ENCODE results near the gene CNIH3.

CNIH3 gene

DNA sequence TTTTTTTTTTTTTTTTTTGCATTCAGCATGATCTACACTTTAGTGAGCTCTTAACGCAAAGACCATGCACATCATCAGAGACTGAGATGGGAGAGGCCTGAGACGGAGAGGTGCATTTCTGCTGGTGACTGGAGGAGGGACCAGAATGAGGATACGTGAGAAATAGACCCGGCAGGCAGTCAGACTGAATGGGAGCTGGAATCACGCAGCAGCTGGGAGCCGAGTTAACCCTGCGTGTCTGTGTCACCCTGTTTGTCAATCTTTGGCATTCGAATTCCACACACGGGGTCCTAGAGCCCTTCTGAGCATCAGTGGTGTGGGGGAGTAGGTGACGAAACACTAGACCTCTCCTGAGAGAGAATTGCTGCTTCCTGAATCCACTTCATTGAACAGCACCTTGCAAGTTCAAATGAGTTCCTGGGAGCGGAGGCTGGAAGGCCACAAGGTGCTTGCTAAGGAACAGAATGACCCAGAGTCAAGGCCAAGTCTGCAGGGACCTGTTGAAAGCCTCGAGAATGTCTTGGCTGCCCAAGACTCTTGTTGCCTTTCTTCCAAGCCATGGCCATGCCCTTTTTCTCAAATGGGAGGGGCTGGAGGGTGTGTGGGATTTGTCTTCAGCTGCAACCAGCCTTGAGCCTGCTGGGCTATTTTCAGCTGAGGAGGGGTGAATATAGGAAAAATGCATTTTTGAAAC, 123.3 kb downstream of the CNIH3 start:
- no peak for DNase-seq
- Mint-ChIP-seq H3K27me3 (no peaks in the 10 kb centered on the region), H3K9me3 (no peaks in the 10 kb centered on the region), H3K27ac (no peak overlapping the region), H3K36me3 (ENCODE audit: low read depth) (no peaks in the 10 kb centered on the region), H3K4me3 (no peak overlapping the region), H3K4me1 (ENCODE audit: low read depth) (peaks cover 9% of the 10 kb centered on the region)

DNA sequence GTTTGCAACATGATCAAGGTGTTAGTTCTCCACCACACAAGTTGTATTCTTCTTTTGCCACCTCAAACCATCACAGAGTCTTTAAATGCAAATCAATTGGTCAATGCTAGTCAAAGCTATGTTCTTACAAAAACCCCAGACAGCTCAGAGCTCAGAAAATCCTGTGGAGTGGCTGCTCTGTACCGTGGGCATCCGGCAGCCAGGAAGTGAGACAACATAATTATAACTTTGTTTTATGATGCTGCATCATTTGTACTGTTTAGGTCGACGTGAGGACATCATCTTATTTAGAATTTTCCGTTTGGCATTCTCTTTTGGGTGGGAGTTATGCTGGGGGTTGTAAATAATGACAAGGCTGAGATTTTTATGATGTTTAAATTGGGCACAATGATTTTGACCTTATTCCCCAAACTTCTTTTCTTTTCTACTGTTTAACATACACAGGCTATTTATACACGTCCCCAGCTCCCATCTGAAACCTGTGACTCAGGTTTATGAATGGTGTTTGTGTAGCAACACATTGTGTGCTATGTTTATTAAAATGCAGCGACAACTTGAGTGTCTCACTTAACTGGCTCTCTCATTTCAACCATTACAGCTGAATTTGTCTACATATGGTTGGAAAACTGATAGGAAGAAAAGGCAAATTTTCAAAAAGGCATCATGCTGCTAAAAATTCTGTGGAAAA, 124.0 kb downstream of the CNIH3 start:
- no peaks in the 10 kb centered on the region for H3K9me3 Mint-ChIP-seq
- H3K36me3 Mint-ChIP-seq (ENCODE audit: low read depth), result no peaks in the 10 kb centered on the region
- no peak overlapping the region for H3K4me3 Mint-ChIP-seq
- no peak overlapping the region for H3K27ac Mint-ChIP-seq
- H3K4me1 Mint-ChIP-seq (ENCODE audit: low read depth), result peaks cover 4% of the 10 kb centered on the region
- no peaks in the 10 kb centered on the region for H3K27me3 Mint-ChIP-seq
- DNase-seq, result no peak

DNA sequence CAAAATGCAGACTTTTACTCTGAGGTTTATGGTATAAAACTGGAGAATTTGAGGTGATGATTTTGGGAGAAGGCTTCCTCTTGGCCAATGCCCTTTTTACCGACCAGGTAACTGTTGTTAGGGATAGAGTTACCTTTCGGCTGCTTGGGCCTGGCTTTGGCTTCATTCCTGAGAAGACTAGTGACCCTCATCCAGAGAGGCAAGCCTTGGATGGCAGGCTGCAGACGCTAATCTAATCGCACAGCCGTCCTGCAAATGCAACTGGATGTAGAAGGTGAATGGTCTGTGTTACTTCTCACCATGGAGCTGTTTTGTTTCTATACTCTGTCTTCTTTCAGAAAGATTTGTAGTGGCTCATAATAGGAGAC, 124.6 kb downstream of the CNIH3 start:
- Mint-ChIP-seq H3K9me3 (no peaks in the 10 kb centered on the region), H3K27ac (no peak overlapping the region)
- no peak for DNase-seq

DNA sequence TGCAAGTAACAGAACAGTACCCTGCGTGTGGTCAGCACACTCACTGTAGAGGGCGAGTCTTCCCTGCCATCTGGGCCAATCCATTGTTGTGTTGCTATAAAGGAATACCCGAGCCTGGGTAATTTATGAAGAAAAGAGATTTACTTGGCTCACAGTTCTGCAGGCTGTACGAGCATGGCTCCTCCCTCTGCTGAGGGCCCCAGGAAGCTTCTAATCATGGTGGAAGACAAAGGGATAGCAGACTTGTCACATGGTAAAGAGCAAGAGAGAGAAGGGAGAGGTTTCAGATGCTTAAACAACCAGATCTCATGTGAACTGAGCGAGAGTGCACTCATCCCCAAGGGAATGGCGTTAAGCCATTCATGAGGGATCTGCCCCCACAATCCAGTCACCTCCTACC, 126.2 kb downstream of the CNIH3 start:
- H3K27ac Mint-ChIP-seq, result no peak overlapping the region
- H3K4me1 Mint-ChIP-seq (ENCODE audit: low read depth), result peaks cover 19% of the 10 kb centered on the region
- H3K9me3 Mint-ChIP-seq, result no peaks in the 10 kb centered on the region
- DNase-seq, result no peak
- no peaks in the 10 kb centered on the region for H3K36me3 Mint-ChIP-seq (ENCODE audit: low read depth)
- H3K27me3 Mint-ChIP-seq, result no peaks in the 10 kb centered on the region
- no peak overlapping the region for H3K4me3 Mint-ChIP-seq

More for the DNA sequence above, 124.6 kb downstream of the CNIH3 start:
- Mint-ChIP-seq H3K36me3 (ENCODE audit: low read depth) (no peaks in the 10 kb centered on the region), H3K4me1 (ENCODE audit: low read depth) (peaks cover 7% of the 10 kb centered on the region), H3K4me3 (no peak overlapping the region), H3K27me3 (no peaks in the 10 kb centered on the region)

DNA sequence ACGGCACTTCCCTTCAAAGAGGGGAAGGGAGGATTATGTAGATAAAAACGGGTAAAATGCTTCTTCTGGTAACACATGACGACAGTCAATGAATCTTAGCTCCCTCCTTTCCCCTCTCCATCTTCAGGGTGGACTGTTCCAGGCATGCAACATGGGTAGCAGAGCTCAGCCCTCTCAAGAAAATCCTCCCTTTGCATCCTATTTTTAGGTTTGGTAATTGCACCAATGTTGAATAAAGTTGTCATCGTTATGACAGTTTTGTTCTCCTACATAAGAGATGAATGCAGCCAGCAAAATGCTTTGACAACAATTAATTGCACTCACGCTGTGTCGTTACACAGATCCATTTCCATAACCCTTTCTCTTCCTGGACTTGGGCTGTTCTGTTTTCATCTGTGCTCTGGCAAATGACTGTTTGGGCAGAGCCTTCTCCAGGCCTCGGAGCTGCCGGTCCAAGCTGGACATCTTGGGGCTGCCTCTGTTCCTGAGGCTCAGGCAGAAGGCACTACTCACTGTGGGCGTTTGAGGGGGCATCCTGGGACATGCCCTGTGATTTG, 127.6 kb downstream of the CNIH3 start:
- Mint-ChIP-seq H3K36me3 (ENCODE audit: low read depth) (no peaks in the 10 kb centered on the region), H3K27me3 (no peaks in the 10 kb centered on the region), H3K4me1 (ENCODE audit: low read depth) (peaks cover 21% of the 10 kb centered on the region), H3K4me3 (no peak overlapping the region), H3K27ac (no peak overlapping the region), H3K9me3 (no peaks in the 10 kb centered on the region)
- no peak for DNase-seq

DNA sequence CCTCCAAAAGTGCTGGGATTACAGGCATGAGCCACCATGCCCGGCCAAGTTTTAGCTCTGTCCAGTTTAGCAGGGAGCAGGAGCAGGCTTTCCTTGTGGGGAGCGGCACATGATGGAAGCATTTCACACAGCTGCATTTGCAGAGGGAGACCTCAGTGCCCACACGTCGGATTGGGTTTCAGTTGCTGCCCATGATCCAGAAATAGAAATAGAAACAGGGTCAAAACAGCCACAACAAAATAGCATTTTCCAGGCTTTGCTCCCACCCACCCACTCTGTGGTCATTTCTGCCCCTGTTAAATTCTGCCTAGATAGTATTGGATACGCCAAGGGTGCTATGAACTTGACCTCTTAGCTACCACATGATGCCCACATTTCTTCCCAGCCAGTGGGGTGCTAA, 128.4 kb downstream of the CNIH3 start:
- no peak overlapping the region for H3K27ac Mint-ChIP-seq
- no peaks in the 10 kb centered on the region for H3K9me3 Mint-ChIP-seq
- H3K4me1 Mint-ChIP-seq (ENCODE audit: low read depth), result peaks cover 21% of the 10 kb centered on the region
- no peaks in the 10 kb centered on the region for H3K36me3 Mint-ChIP-seq (ENCODE audit: low read depth)
- DNase-seq, result no peak
- no peaks in the 10 kb centered on the region for H3K27me3 Mint-ChIP-seq
- no peak overlapping the region for H3K4me3 Mint-ChIP-seq

DNA sequence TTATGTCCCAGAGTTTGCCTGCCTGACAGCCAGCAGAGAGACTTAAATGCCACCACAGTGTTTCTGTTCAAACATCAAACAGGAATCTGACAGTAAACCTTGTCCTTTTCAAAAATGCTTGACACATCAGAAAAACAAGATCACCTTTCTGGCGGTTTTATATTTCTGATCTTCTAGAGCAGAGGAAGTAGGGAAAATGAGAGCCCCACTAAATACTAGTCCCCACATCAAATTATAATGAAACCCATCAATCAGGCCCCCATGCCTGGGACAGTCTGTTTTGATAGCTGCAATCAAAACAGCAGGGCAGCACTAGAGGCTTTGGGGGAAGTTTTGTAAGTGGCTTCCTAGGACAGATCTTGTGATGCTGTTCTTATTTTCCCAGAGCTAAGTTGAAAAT, 129.3 kb downstream of the CNIH3 start:
- no peak overlapping the region for H3K4me3 Mint-ChIP-seq
- H3K9me3 Mint-ChIP-seq, result no peaks in the 10 kb centered on the region
- H3K4me1 Mint-ChIP-seq (ENCODE audit: low read depth), result peaks cover 22% of the 10 kb centered on the region
- H3K27me3 Mint-ChIP-seq, result peaks cover 2% of the 10 kb centered on the region
- no peak for DNase-seq
- no peak overlapping the region for H3K27ac Mint-ChIP-seq
- H3K36me3 Mint-ChIP-seq (ENCODE audit: low read depth), result no peaks in the 10 kb centered on the region

DNA sequence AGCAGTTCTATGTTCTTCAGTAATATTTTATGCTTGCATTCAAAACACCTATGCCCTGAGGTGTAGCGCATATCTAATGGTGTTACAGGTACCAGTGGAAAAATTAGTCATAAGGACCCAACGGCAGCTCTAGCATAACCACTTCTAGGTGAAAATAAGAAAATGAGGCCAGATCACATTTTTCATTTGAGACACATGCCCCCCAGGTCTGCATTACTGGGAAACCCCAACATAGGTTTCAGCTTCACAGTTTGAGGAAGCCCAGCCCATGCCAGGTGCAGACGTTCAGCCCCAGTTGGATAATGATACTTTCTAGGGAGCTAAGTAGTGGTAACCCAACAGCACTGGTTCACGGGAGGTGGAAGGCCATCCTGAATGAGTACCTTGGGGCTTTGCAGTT, 129.8 kb downstream of the CNIH3 start:
- Mint-ChIP-seq H3K27me3 (peaks cover 4% of the 10 kb centered on the region), H3K27ac (no peak overlapping the region), H3K4me1 (ENCODE audit: low read depth) (peaks cover 23% of the 10 kb centered on the region), H3K36me3 (ENCODE audit: low read depth) (no peaks in the 10 kb centered on the region), H3K9me3 (no peaks in the 10 kb centered on the region), H3K4me3 (no peak overlapping the region)
- DNase-seq, result no peak

DNA sequence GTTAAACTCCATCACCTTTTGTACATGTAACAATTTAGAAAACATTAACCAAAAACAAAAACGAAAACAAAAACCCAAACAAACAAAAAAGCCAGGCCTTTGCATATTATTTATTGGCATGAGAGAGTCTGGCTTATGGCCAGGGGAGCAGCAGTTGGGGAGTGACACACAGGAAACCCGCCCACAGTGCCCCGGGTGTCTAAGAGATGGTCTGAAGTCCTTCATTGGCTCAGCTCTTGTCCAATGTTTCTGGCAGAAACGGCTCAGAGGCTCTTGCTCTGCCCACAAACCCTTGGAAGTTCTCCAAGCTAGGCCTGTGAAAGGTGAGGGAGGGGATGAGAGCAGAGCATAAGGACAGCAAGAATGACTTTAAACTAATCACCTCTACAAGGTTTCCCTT, 131.5 kb downstream of the CNIH3 start:
- H3K27ac Mint-ChIP-seq, result no peak overlapping the region

DNA sequence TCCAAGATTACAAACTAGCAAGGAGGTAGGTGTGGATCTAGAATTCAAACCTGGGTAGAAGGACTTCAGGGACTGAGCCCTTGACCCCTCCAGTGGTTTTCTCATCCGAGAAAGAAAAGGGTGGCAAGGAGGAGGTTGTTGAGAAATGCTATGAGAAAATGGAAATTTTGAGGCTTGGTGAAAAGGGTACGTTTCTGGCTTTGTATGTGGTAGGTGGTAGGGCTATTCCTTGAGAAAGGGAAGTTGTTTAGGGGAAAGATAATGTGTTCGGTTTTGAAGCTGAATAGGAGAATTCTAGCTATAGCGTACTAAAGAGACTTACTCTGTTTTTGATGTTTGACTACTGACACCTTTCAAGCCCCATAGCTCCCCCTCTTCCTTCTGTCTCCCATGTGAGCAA, 133.8 kb downstream of the CNIH3 start:
- no peak for DNase-seq
- Mint-ChIP-seq H3K4me3 (no peak overlapping the region), H3K36me3 (ENCODE audit: low read depth) (no peaks in the 10 kb centered on the region), H3K9me3 (no peaks in the 10 kb centered on the region), H3K27ac (no peak overlapping the region), H3K4me1 (ENCODE audit: low read depth) (peaks cover 29% of the 10 kb centered on the region), H3K27me3 (peaks cover 8% of the 10 kb centered on the region)

More for the DNA sequence above, 131.5 kb downstream of the CNIH3 start:
- peaks cover 29% of the 10 kb centered on the region for H3K4me1 Mint-ChIP-seq (ENCODE audit: low read depth)
- H3K4me3 Mint-ChIP-seq, result no peak overlapping the region
- no peaks in the 10 kb centered on the region for H3K9me3 Mint-ChIP-seq
- DNase-seq, result no peak
- H3K36me3 Mint-ChIP-seq (ENCODE audit: low read depth), result no peaks in the 10 kb centered on the region
- H3K27me3 Mint-ChIP-seq, result peaks cover 8% of the 10 kb centered on the region

DNA sequence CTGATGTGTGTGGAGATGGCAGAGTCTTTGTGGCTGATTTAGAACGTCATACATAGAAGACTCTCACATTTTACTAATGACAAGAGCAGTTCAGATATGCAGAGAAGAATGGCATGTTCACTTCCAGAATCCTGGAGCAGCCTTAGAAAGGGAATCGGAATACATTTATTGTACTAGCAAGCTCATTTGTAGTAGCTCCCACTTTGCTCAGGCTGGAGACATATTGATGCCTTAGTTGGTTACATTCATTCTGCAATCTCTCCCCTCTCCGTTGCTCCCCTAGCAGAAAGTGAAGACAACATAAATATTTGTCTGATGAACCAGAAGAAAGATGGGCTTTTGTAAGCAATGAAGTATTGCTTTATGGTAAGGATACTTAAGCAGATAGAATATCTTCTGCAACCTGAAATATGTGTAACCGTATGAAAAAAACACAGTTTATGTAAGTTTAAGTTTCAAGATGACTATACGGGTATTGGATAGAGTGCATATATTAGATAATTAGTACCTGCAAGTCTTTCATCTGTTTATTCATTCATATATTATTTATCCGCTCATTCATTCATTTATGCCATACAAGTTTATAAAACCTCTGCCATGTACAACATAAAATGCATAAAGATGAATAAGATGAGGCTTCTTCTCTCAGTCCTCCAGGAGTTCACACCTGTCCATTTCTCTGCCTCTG, 135.7 kb downstream of the CNIH3 start:
- DNase-seq, result no peak
- peaks cover 12% of the 10 kb centered on the region for H3K4me1 Mint-ChIP-seq (ENCODE audit: low read depth)
- H3K27ac Mint-ChIP-seq, result no peak overlapping the region
- H3K27me3 Mint-ChIP-seq, result peaks cover 20% of the 10 kb centered on the region
- no peaks in the 10 kb centered on the region for H3K36me3 Mint-ChIP-seq (ENCODE audit: low read depth)
- no peaks in the 10 kb centered on the region for H3K9me3 Mint-ChIP-seq
- H3K4me3 Mint-ChIP-seq, result no peak overlapping the region

DNA sequence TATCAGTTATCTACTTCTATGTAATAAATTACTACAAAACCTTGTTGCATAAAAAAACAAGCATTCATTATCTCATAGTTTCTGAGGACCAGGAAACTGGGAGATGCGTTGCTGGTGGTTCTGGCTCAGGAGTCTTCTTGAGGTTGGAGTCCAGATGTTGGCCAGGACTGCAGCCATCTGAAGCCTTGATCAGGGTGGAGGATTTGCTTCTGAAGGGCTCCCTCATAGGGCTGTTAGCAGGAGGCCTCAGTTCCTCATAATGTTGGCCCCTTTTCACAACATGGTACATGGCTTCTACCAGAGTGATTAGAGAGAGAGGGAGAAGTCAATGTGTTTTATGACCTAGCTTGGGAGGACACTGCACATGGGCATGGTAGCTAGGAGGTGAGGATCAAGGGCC, 137.4 kb downstream of the CNIH3 start:
- H3K27me3 Mint-ChIP-seq, result peaks cover 21% of the 10 kb centered on the region

DNA sequence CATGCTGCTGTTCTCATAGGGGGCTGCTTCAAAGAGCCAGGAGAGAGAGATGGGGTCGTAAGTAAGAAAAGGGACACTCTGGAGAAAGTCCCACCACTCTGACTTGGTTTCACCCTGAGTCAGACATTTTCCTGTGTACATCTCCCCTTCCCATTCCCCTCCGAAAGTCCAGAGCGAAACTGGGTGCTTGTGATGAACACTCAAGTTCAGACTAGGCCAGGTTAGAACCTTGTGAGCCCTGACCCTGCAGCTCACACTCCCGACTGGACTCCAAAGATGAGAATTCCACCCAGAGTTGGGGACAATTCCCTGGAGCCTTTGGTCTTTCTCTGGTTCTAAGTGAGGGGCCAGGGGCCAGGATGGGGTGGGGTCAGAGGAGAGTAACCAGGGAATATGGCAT, 139.5 kb downstream of the CNIH3 start:
- H3K9me3 Mint-ChIP-seq, result peaks cover 7% of the 10 kb centered on the region
- H3K36me3 Mint-ChIP-seq (ENCODE audit: low read depth), result no peaks in the 10 kb centered on the region
- H3K4me1 Mint-ChIP-seq (ENCODE audit: low read depth), result peaks cover 6% of the 10 kb centered on the region
- H3K27ac Mint-ChIP-seq, result no peak overlapping the region
- no peak overlapping the region for H3K4me3 Mint-ChIP-seq
- no peak for DNase-seq
- peaks cover 22% of the 10 kb centered on the region for H3K27me3 Mint-ChIP-seq

More for the DNA sequence above, 137.4 kb downstream of the CNIH3 start:
- H3K4me1 Mint-ChIP-seq (ENCODE audit: low read depth), result peaks cover 8% of the 10 kb centered on the region
- H3K27ac Mint-ChIP-seq, result no peak overlapping the region
- H3K9me3 Mint-ChIP-seq, result no peaks in the 10 kb centered on the region
- no peaks in the 10 kb centered on the region for H3K36me3 Mint-ChIP-seq (ENCODE audit: low read depth)
- H3K4me3 Mint-ChIP-seq, result no peak overlapping the region
- DNase-seq, result no peak

DNA sequence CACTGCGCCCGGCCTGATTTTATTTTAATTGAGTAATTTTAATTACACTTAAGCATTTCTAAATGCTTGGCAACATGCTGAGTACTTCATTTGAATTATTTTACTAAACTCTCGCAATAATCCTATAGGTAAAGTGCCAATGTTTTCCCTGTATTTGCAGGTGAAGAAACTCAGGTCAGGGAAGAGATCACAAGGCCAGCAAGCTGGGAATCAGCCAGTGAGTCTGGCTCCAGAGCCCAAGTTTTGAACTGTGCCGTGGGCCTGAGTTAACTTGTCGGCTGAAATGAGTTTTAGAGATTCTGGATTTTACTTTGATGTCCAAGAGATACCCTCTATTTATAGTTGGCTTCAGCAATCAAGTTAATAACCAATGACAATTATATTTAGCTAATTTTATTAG, 141.4 kb downstream of the CNIH3 start:
- Mint-ChIP-seq H3K4me3 (no peak overlapping the region), H3K27me3 (peaks cover 18% of the 10 kb centered on the region), H3K36me3 (ENCODE audit: low read depth) (no peaks in the 10 kb centered on the region), H3K27ac (no peak overlapping the region), H3K4me1 (ENCODE audit: low read depth) (no peaks in the 10 kb centered on the region), H3K9me3 (peaks cover 7% of the 10 kb centered on the region)
- no peak for DNase-seq

DNA sequence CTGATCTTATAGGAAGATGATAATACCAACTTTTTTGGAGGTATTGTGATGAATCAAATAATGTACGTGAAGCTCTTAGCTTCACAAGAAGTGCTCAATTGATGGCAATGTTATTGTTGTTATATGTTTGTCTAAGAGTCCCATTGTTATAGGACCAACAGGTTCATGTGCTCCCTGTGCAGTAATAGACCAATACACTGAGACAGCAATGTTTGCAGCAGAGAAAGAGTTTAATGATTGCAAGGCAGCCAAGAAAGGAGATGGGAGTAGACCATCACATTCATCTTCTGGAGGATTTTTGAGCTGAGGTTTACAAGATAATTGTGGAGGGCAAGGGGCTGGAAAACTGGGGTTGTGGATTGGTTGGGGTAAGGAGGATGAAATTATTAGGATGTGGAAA, 143.0 kb downstream of the CNIH3 start:
- H3K4me3 Mint-ChIP-seq, result no peak overlapping the region
- H3K4me1 Mint-ChIP-seq (ENCODE audit: low read depth), result no peaks in the 10 kb centered on the region
- no peak overlapping the region for H3K27ac Mint-ChIP-seq
- H3K9me3 Mint-ChIP-seq, result peaks cover 7% of the 10 kb centered on the region
- no peaks in the 10 kb centered on the region for H3K36me3 Mint-ChIP-seq (ENCODE audit: low read depth)
- DNase-seq, result no peak
- peaks cover 18% of the 10 kb centered on the region for H3K27me3 Mint-ChIP-seq
